CD4-positive, alpha-beta T cell (primary cell): ENCODE data around the gene SLC23A3. TPM values are rescaled to one million over a fixed set of nuclear protein-coding genes. Genes with fewer than 3 reads are reported as not detected.

Source experiments
- ATAC-seq: fragments of 200-7000 bp; cut with Tn5 transposase; one replicate; pipeline ENCODE4 v1.10.0; 2022; ENCODE audit warnings: mild to moderate bottlenecking; ENCODE audit not compliant: poor library complexity
- CTCF ChIA-PET: fragments of 350-600 bp; sonication (Branson Sonifier 250); formaldehyde crosslinking; loops from one replicate; lab custom pipeline; 2021; ENCODE audit warnings: antibody characterized with exemption, inconsistent platforms; lab: Charles Lee
- POLR2A ChIA-PET: fragments of 350-600 bp; sonication (Branson Sonifier 250); formaldehyde crosslinking; loops from one replicate; lab custom pipeline; 2021; ENCODE audit warnings: antibody characterized with exemption, inconsistent platforms; lab: Charles Lee
- DNase-seq, 14 experiments: peaks; one replicate each; pipeline ENCODE4 v3.0.0-alpha.2; 2013 to 2020; ENCODE audit warnings: mixed read lengths in 2 of 14
- H3K27ac ChIP-seq, 2 donors: one replicate each; pipeline versions ENCODE4 v1.5.1 to v1.7.0; 2013; ENCODE audit warnings: low read length in 2 of 2, low read depth in 1 of 2, mild to moderate bottlenecking in 1 of 2
- H3K27me3 ChIP-seq, 2 experiments: 1 replicate in 1 of 2; 2 replicates in 1 of 2; pipeline versions ENCODE4 v1.6.1 to v1.7.0; 2013; ENCODE audit warnings: low read length in 2 of 2, control low read depth in 1 of 2, mild to moderate bottlenecking in 1 of 2, moderate library complexity in 1 of 2; ENCODE audit not compliant: insufficient read depth in 2 of 2, control insufficient read depth in 1 of 2
- H3K36me3 ChIP-seq: one replicate; pipeline ENCODE4 v1.6.1; 2013; ENCODE audit warnings: low read length, control low read depth; ENCODE audit not compliant: insufficient read depth
- H3K4me1 ChIP-seq: one replicate; pipeline ENCODE4 v1.6.1; 2013; ENCODE audit warnings: low read length, control low read depth; ENCODE audit not compliant: insufficient read depth
- H3K4me3 ChIP-seq: one replicate; pipeline ENCODE4 v1.5.1; 2013; ENCODE audit warnings: mild to moderate bottlenecking, low read length, moderate library complexity
- H3K9me3 ChIP-seq, 2 experiments: 1 replicate in 1 of 2; 2 replicates in 1 of 2; pipeline versions ENCODE4 v1.6.1 to v1.7.0; 2013; ENCODE audit warnings: low read length in 2 of 2, mild to moderate bottlenecking in 2 of 2, control low read depth in 1 of 2, moderate library complexity in 1 of 2; ENCODE audit not compliant: control insufficient read depth in 1 of 2, insufficient read depth in 1 of 2
- H3K27ac Mint-ChIP-seq: one replicate; pipeline ENCODE4 v1.8.0; 2020; ENCODE audit warnings: mixed read lengths
- H3K27me3 Mint-ChIP-seq: one replicate; pipeline ENCODE4 v1.8.0; 2021; ENCODE audit warnings: mixed read lengths
- H3K36me3 Mint-ChIP-seq: one replicate; pipeline ENCODE4 v1.8.0; 2021; ENCODE audit warnings: low read depth, mixed read lengths
- H3K4me1 Mint-ChIP-seq: one replicate; pipeline ENCODE4 v1.8.0; 2021; ENCODE audit warnings: low read depth, mixed read lengths
- H3K4me3 Mint-ChIP-seq: one replicate; pipeline ENCODE4 v1.8.0; 2020; ENCODE audit warnings: mild to moderate bottlenecking, mixed read lengths
- H3K9me3 Mint-ChIP-seq: one replicate; pipeline ENCODE4 v1.8.0; 2020; ENCODE audit warnings: mixed read lengths
- intact Hi-C, 2 experiments: fragments of 100-400 bp; cut with DNase I in 1 of 2; cut with micrococcal nuclease in 1 of 2; formaldehyde crosslinking; loops; one replicate each; pipeline versions ENCODE4 v1.15.1 to v1.9.0; 2023 to 2025; cut with DNase I, micrococcal nuclease
- total RNA-seq, 174 experiments: library from RNA in 2 of 174; stranded (reverse) in 2 of 174; gene quantifications; one replicate each; pipeline ENCODE4 v1.2.3 and lab custom pipeline; 2021 to 2026
- TF ChIP-seq, protein P1 (sequence below): fragments of 200-600 bp; IDR thresholded peaks from one replicate; pipeline ENCODE4 v1.8.0; 2022; ENCODE audit warnings: antibody characterized with exemption, mild to moderate bottlenecking

Gene SLC23A3
- total RNA-seq, 2 experiments from 2014 or later: 0.36 to 0.96 TPM

DNA sequence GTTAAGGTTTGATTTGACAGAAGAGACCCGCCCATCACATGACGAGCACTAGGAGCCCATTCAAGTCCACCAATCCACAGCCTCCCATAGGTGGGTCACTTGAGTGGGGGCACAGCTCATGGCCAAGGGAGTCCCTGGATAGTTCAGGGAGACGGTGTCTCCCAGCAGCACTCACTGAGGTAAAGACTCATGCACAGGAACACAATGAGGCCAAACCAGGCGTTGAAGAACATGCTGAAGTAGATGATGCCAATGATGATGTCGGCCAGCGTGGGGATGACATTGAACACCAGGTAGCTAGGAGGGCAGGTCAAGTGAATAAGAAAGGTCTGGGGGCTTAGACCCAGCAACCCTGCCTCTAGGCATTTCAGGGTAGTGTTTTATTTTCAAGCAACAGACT, 45.0 kb upstream of the SLC23A3 start:
- H3K9me3 Mint-ChIP-seq: no peaks in the 10 kb centered on the region
- POLR2A ChIA-PET: interaction anchor here (1.1 to 2.0 kb wide), 3 partner anchors 8 to 38 kb away, joined by 3 to 7 read pairs (median 6); partner anchors contain the start of genes ANKZF1, ATG9A, CNPPD1 and ZFAND2B
- DNase-seq (no peak), ATAC-seq (no peak)
- H3K4me1 Mint-ChIP-seq: peaks cover 31% of the 10 kb centered on the region
- CTCF ChIA-PET: interaction anchor here (2.8 kb wide), 1 partner anchor 80 kb away, joined by 13 read pairs; no protein-coding TSS in a partner anchor
- peaks cover 23% of the 10 kb centered on the region for H3K36me3 Mint-ChIP-seq
- Histone ChIP-seq H3K27ac (no peak overlapping the region), H3K4me1 (peaks cover 43% of the 10 kb centered on the region), H3K36me3 (peaks cover 2% of the 10 kb centered on the region), H3K27me3 (no peaks in the 10 kb centered on the region), H3K9me3 (no peaks in the 10 kb centered on the region), H3K4me3 (no peak overlapping the region)
- no peak overlapping the region for H3K4me3 Mint-ChIP-seq
- TF ChIP-seq, protein P1, sequence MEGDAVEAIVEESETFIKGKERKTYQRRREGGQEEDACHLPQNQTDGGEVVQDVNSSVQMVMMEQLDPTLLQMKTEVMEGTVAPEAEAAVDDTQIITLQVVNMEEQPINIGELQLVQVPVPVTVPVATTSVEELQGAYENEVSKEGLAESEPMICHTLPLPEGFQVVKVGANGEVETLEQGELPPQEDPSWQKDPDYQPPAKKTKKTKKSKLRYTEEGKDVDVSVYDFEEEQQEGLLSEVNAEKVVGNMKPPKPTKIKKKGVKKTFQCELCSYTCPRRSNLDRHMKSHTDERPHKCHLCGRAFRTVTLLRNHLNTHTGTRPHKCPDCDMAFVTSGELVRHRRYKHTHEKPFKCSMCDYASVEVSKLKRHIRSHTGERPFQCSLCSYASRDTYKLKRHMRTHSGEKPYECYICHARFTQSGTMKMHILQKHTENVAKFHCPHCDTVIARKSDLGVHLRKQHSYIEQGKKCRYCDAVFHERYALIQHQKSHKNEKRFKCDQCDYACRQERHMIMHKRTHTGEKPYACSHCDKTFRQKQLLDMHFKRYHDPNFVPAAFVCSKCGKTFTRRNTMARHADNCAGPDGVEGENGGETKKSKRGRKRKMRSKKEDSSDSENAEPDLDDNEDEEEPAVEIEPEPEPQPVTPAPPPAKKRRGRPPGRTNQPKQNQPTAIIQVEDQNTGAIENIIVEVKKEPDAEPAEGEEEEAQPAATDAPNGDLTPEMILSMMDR: no peak
- H3K27me3 Mint-ChIP-seq: no peaks in the 10 kb centered on the region
- intact Hi-C loops: loop anchor here (2.0 to 5.0 kb wide), 3 partner anchors 14 to 157 kb away; partner anchors contain the start of genes TUBA4A (in 2 of the 2), TUBA4B (in 2 of the 2), ANKZF1 (in 1 of the 2) and ATG9A (in 1 of the 2)
- no peak overlapping the region for H3K27ac Mint-ChIP-seq

DNA sequence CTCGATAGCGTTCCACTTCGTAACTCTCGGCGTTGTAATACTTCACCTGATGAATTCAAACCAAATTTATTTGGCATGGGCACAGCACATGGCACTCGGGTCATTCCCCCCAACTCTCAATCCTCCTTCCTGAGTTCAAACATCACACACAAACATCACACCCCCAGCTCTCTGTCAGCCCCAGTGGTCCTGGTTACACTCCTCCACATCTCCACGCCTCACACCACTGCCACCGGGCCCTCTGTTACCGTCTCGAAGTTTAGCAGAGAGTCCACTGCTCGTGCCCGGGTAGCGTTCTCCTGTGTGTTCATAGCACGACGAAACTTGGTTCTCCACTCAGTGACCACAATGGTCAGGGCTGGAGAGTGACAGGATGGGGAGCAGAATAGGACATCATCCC, 44.3 kb upstream of the SLC23A3 start:
- peaks cover 43% of the 10 kb centered on the region for H3K4me1 ChIP-seq
- no peaks in the 10 kb centered on the region for H3K27me3 ChIP-seq
- Mint-ChIP-seq H3K36me3 (peaks cover 24% of the 10 kb centered on the region), H3K4me3 (no peak overlapping the region), H3K27ac (no peak overlapping the region), H3K9me3 (no peaks in the 10 kb centered on the region), H3K27me3 (no peaks in the 10 kb centered on the region), H3K4me1 (peaks cover 31% of the 10 kb centered on the region)
- TF ChIP-seq, protein P1: no peak
- intact Hi-C loops: loop anchor here in 1 of 2 experiments (2.0 to 5.0 kb wide), 2 partner anchors 15 to 157 kb away; partner anchors contain the start of genes ANKZF1 and ATG9A
- DNase-seq (no peak), ATAC-seq (no peak)
- H3K36me3 ChIP-seq: peaks cover 6% of the 10 kb centered on the region
- no peak overlapping the region for H3K4me3 ChIP-seq
- no peaks in the 10 kb centered on the region for H3K9me3 ChIP-seq
- CTCF ChIA-PET: interaction anchor here (2.8 kb wide), 1 partner anchor 81 kb away, joined by 13 read pairs; no protein-coding TSS in a partner anchor
- H3K27ac ChIP-seq: no peak overlapping the region
- POLR2A ChIA-PET: interaction anchor here (1.1 to 1.2 kb wide), 2 partner anchors 8 to 37 kb away, joined by 3 to 7 read pairs; partner anchors contain the start of genes CNPPD1 and ZFAND2B

DNA sequence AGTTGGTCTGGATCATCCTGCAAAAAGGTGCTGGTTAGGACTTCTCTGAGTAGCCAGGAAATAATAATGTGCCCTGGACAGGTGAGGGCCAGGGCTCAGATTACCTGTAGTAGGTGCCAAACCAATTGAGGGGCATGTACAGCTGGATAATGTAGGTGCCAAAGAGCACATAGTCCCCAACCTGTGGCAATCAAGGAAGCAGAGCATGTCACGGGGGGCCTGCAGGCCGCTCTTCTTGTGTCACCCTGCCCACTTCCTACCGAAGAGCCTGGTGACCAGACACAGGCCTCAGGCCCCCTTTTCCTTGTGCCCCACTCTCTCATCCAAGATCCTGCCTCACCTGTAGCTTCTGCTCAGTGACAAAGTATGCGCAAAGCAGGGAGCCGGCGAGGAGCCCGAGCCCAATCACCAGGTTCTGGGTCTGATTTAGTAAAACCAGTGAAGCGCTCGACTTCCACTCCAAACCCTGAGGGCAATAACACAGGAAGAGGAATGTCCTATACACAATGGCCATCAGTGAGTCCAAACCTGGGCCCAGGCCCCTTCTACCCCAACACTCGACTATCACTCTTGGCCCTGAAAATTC, 43.8 kb upstream of the SLC23A3 start:
- TF ChIP-seq, protein P1: no peak
- no peaks in the 10 kb centered on the region for H3K27me3 Mint-ChIP-seq

More for the DNA sequence above, 43.8 kb upstream of the SLC23A3 start:
- no peaks in the 10 kb centered on the region for H3K9me3 ChIP-seq
- no peak for DNase-seq
- no peak overlapping the region for H3K27ac ChIP-seq
- Mint-ChIP-seq H3K27ac (no peak overlapping the region), H3K4me3 (no peak overlapping the region), H3K9me3 (no peaks in the 10 kb centered on the region), H3K4me1 (peaks cover 33% of the 10 kb centered on the region), H3K36me3 (peaks cover 26% of the 10 kb centered on the region)
- no peaks in the 10 kb centered on the region for H3K27me3 ChIP-seq
- ATAC-seq: no peak
- POLR2A ChIA-PET: interaction anchor here (0.6 kb wide), 1 partner anchor 17 kb away, joined by 3 read pairs; no protein-coding TSS in a partner anchor
- H3K36me3 ChIP-seq: peaks cover 12% of the 10 kb centered on the region
- CTCF ChIA-PET: interaction anchor here (2.9 kb wide), 1 partner anchor 81 kb away, joined by 17 read pairs; no protein-coding TSS in a partner anchor
- H3K4me3 ChIP-seq: no peak overlapping the region
- intact Hi-C loops: loop anchor here in 1 of 2 experiments (2.0 to 5.0 kb wide), 2 partner anchors 15 to 156 kb away; partner anchors contain the start of genes ANKZF1 and ATG9A
- peaks cover 43% of the 10 kb centered on the region for H3K4me1 ChIP-seq
